GM21619 (cell line): ENCODE measurements around the gene FABP1.

ENCODE experiments used
- ATAC-seq: cut with Tn5 transposase; IDR thresholded peaks from one replicate; pipeline ENCODE4 v1.9.1; 2021; ENCODE audit not compliant: unreplicated experiment

Gene FABP1

DNA sequence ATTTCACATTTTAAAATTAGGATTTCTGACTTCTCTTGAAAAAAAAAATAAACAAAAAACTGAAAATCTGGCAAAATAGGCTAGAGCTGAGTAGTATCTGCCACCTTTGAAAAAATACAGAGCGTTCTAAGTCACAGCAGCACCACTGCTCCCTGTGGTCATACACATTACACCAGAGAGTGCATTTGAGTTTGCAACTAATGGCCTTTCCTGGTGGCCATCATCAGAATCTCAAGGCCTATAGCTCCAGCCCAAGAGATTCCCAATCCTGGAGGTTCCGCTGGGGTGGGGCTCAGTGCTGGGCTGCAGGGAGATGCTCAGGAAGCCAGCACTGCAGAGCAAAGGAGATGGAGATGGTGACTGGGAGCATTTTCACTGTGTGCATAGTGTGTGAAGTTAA lies 42.8 kb downstream of the FABP1 start:
- ATAC-seq: no peak

DNA sequence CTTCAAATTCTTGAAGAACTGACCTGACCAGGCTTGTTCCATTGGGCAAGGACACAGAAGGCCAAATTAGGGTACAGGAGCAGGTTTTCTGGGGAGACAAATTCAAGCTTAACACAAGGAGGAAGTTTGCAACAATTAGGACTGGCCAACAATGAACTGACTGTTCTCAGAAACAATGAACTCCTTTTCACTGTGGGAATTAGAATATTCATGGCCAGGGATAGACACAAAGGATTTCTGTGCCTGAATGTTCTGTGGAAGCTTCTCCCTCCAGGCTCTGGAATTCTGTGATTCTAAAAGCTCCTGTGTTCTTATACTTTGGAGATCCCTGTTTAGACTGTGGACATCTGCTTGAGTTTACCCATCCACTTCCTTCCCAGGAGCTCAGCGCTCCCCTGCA lies 45.1 kb downstream of the FABP1 start:
- ATAC-seq: no peak

DNA sequence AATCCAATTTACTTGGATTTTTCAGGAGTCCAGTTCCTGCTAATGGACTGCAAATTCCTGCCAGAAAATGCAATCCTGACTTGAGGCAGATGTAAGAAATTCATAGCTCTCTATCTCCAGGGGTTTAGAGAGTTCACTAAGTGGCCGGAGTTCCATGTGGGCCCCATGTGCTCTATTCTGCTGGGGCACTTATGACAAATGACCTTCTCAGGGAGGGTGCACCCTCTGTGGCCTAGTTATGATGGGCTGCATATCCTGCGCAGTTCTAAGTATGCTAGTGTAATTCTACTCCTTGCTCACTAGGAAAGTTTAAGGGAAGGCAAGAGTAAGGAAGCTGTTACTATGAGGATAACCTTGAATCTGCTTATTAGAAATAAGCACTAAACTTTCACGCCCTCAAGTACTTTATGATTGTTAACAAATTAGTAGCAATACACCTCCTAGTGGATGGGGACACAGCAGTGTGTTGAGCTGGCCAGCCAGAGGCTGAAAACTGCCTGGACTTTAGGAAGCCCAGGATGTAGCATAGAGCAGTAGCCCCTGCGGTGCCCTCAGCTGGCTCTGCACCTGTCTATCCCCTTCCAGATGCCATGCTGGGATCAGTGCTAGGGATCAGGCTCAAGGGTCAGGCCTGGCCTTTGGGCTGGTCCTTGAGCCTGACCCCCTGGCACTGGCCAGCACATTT lies 45.8 kb downstream of the FABP1 start:
- no peak for ATAC-seq

DNA sequence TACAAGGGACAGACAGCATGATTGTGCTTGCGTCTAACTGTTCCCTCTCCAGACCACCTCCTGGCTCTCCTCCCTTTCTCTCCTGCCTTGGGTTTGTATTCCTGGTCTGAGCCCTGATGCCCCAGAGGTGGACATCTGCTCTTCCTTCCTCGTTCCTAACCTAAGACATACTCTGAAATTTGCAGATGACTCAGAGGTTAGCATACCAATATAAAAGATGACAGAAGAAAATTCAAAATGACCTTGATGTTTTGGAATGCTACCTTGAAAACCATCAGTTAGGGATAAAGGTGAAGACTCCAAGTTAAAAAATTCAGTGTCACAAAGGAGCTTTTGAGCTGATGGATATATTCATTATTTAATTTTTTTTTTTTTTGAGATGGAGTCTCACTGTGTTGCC lies 47.3 kb downstream of the FABP1 start:
- no peak for ATAC-seq

DNA sequence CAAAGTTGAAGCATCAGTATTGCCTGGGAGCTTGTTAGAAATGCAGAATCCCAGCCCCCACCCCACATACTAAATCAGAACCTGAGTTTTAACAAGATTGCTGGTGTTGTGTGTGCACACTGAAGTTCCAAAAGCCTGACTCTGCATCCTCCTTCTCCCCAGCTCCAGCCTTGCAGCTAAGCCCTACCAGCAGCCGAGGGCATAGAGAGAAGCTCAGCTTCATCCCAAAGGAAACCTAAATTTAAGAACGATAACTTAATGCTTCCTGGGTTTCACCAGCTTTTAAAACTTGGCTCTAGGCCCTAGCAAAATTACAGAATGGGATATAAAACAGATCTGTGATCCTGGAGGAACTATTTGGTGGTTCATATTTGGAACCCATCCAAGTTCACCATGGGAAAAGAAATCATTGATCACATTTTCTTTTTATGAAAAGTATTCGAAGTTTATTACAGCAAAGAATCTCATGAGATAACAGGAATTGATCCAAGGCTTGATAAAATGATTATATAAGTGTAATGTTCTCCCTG lies 49.2 kb downstream of the FABP1 start:
- ATAC-seq: no peak

DNA sequence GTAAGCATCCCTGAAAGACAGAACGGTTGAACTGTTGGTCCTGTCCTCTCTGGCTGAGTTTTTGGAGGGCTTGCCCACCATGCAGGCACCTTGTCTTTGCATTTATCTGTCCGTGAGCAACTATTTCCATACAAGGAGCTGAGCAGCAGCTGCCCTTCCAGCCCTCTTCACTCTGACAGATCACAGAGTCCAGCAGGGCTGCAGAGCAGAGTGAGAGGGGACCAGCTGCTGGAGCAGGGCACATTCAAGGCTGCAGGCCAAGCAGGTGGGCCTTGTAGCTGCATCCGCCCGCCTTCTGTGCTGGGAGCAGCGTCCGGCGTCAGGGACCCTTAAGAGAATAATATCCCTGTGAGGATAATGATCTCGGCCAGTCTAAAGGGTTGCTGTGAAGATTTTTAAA lies 50.8 kb downstream of the FABP1 start:
- ATAC-seq: no peak

DNA sequence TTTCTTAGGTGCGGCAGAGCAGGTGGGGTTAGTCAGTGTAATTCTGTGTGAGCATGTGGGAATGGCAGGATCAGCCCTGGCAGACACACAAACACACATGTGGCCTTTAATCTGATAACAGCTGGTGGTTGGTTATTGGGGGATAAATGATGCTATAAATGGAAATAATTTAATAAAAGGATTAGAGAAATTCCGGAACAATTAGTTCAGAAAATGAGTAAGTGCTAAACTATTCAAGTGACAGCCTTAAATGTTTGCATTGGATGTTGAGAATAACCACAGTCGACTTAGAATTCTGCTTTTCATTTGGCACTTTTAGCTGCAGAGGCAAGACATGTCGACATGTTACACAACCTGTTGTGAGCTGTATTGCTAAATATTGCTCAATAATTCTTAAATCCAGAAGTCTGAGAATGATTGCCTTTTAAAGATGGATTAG lies 53.0 kb downstream of the FABP1 start:
- ATAC-seq: no peak

DNA sequence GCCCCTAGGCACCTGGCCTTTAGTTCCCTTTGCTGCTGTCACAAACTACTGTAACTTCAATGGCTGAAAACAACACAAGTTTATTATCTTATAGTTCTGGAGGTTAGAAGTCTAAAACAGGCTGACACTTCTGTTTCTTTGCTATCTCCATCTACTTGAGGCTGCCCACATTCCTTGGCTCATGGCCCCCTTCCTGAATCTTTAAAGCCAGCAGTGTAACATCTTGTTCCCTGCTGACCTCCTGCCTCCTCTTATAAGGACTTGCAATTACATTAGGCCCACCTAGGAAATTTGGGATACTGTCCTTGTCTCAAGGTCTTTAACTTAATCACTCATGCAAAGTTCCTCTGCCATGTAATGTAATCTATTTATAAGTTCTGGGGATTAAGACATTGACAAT lies 53.7 kb downstream of the FABP1 start:
- no peak for ATAC-seq
